K562 (cell line): ENCODE data around the gene HDAC3. TPM values are rescaled to one million over a fixed set of nuclear protein-coding genes. Genes with fewer than 3 reads are reported as not detected.

Experiments
- ATAC-seq: fragments of 200-7000 bp; cut with Tn5 transposase; 3 replicates; pipeline ENCODE4 v1.9.1; 2020; ENCODE audit warnings: moderate library complexity
- BruUV-seq: library from RNA; stranded (reverse); fragments of 400-500 nt; replicated peaks from 2 replicates; lab custom pipeline; 2021; lab: Mats Ljungman, UMichigan
- CTCF ChIA-PET: fragments of 300-600 bp; formaldehyde crosslinking; extraction: SDS; loops from one replicate; lab custom pipeline; 2021; ENCODE audit warnings: low intra/inter-chr PET ratio; lab: Yijun Ruan, JAX
- POLR2A ChIA-PET: fragments of 300-600, 350-650 bp; sonication (Branson Sonifier 250); formaldehyde crosslinking; extraction: SDS; loops from one replicate; lab custom pipeline; 2021; ENCODE audit warnings: antibody characterized with exemption, inconsistent platforms; lab: Yijun Ruan, JAX
- DNase-seq, 4 experiments: peaks; one replicate each; pipeline versions ENCODE4 v3.0.0 to v3.0.0-alpha.2; 2011 to 2018; ENCODE audit warnings: low spot score in 3 of 4, mixed read lengths in 3 of 4; ENCODE audit errors: extremely low read depth in 1 of 4
- FAIRE-seq: peaks from 2 replicates; lab custom pipeline; 2011; peaks lifted over from hg19 to GRCh38; lab: Jason Lieb, UNC
- H2AFZ ChIP-seq: 2 replicates; pipeline ENCODE4 v1.6.0; 2011; ENCODE audit warnings: low read depth, low read length, control low read depth, inconsistent platforms
- H3K27ac ChIP-seq: fragments of 200-600 bp; 3 replicates; pipeline ENCODE4 v1.8.0; 2011; ENCODE audit warnings: low read depth, mild to moderate bottlenecking, control low read depth, inconsistent platforms, low read length, moderate library complexity, mixed read lengths; ENCODE audit errors: extremely low read depth
- H3K27me3 ChIP-seq, 2 experiments: fragments of 300-600 bp in 1 of 2; 2 replicates in 1 of 2; 3 replicates in 1 of 2; pipeline versions ENCODE4 v1.6.0 to v1.8.0; 2011; ENCODE audit warnings: inconsistent platforms in 2 of 2, low read length in 2 of 2, mild to moderate bottlenecking in 1 of 2, mixed read lengths in 1 of 2, moderate library complexity in 1 of 2; ENCODE audit not compliant: control insufficient read depth in 2 of 2, insufficient read depth in 2 of 2
- H3K36me3 ChIP-seq: fragments of 300-600 bp; 3 replicates; pipeline ENCODE4 v1.8.0; 2011; ENCODE audit warnings: mild to moderate bottlenecking, low read length, inconsistent platforms; ENCODE audit not compliant: control insufficient read depth, insufficient read depth
- H3K4me1 ChIP-seq, 2 experiments: fragments of 200-600 bp in 1 of 2; replicated peaks in 1 of 2; 2 replicates in 1 of 2; 3 replicates in 1 of 2; pipeline versions ENCODE4 v1.5.1 to v1.8.0; 2011; ENCODE audit warnings: inconsistent platforms in 2 of 2, low read length in 2 of 2, mild to moderate bottlenecking in 1 of 2, mixed read lengths in 1 of 2, moderate library complexity in 1 of 2; ENCODE audit not compliant: control insufficient read depth in 2 of 2, insufficient read depth in 2 of 2
- H3K4me2 ChIP-seq: 2 replicates; pipeline ENCODE4 v1.6.1; 2011; ENCODE audit warnings: low read length, control low read depth, inconsistent platforms, mixed read lengths; ENCODE audit not compliant: insufficient read depth
- H3K4me3 ChIP-seq: fragments of 200-600 bp; sonication (generic), shearing (Covaris generic); 2 replicates; pipeline ENCODE4 v1.5.1; 2016; ENCODE audit warnings: control low read depth, inconsistent platforms
- H3K79me2 ChIP-seq: fragments of 200-600 bp; 3 replicates; pipeline ENCODE4 v1.8.0; 2011; ENCODE audit warnings: low read length, inconsistent platforms; ENCODE audit not compliant: control insufficient read depth, insufficient read depth
- H3K9ac ChIP-seq, 2 experiments: 2 replicates each; pipeline versions ENCODE4 v1.6.0 to v1.6.1; 2011; ENCODE audit warnings: low read depth in 2 of 2, low read length in 2 of 2, control low read depth in 1 of 2, inconsistent platforms in 1 of 2, mild to moderate bottlenecking in 1 of 2, mixed read lengths in 1 of 2; ENCODE audit not compliant: insufficient read depth in 1 of 2
- H3K9me1 ChIP-seq: one replicate; pipeline ENCODE4 v1.6.0; 2011; ENCODE audit warnings: inconsistent platforms, mild to moderate bottlenecking, low read length, moderate library complexity; ENCODE audit not compliant: control insufficient read depth, insufficient read depth
- H3K9me3 ChIP-seq: replicated peaks from 2 replicates; pipeline ENCODE4 v1.5.1; 2011; ENCODE audit warnings: low read depth, low read length, inconsistent platforms; ENCODE audit not compliant: control insufficient read depth, insufficient read depth
- H4K20me1 ChIP-seq: replicated peaks from 2 replicates; pipeline ENCODE4 v1.6.1; 2011; ENCODE audit warnings: low read length, inconsistent platforms, mixed read lengths; ENCODE audit not compliant: control insufficient read depth, insufficient read depth
- ATF6 ChIP-seq: sonication (generic); formaldehyde crosslinking; IDR thresholded peaks from 2 replicates; pipeline ENCODE4 v1.4.0; 2020; ENCODE audit warnings: mild to moderate bottlenecking, missing genetic modification reagents
- CBX3 ChIP-seq, 2 experiments: IDR thresholded peaks; 1 replicate in 1 of 2; 2 replicates in 1 of 2; pipeline ENCODE4 v1.6.1; 2012; ENCODE audit warnings: inconsistent platforms in 2 of 2, low read length in 2 of 2, borderline replicate concordance in 1 of 2, control low read depth in 1 of 2
- EP300 ChIP-seq: IDR thresholded peaks from 2 replicates; pipeline ENCODE4 v1.6.1; 2012; ENCODE audit warnings: low read length, improper control_type of control experiment
- EP400 ChIP-seq: fragments of 450-650 bp; IDR thresholded peaks from 2 replicates; pipeline ENCODE4 v1.6.1; 2017; ENCODE audit warnings: antibody characterized with exemption, mild to moderate bottlenecking, moderate library complexity
- KDM2B ChIP-seq: fragments of 250-450 bp; sonication (Bioruptor Pico); IDR thresholded peaks from 2 replicates; pipeline ENCODE4 v1.8.0; 2021; ENCODE audit warnings: mild to moderate bottlenecking, moderate library complexity
- MCM3 ChIP-seq: fragments of 450-650 bp; IDR thresholded peaks from 2 replicates; pipeline ENCODE4 v1.6.1; 2016
- MNT ChIP-seq, 2 experiments: fragments of 450-650 bp; conservative IDR thresholded peaks; 2 replicates each; pipeline ENCODE4 v1.6.1; 2017; ENCODE audit warnings: mild to moderate bottlenecking in 2 of 2, moderate library complexity in 2 of 2
- MYNN ChIP-seq, 2 experiments: sonication (generic); formaldehyde crosslinking in 1 of 2; IDR thresholded peaks; 2 replicates each; pipeline versions ENCODE4 v1.5.0 to v1.6.1; 2016 to 2020; ENCODE audit warnings: antibody characterized with exemption in 1 of 2, missing genetic modification reagents in 1 of 2
- NFRKB ChIP-seq: fragments of 450-650 bp; IDR thresholded peaks from 2 replicates; pipeline ENCODE4 v1.6.1; 2016; ENCODE audit warnings: low read depth
- ZNF41 ChIP-seq: fragments of 250-450 bp; sonication (Bioruptor Pico); conservative IDR thresholded peaks from 2 replicates; pipeline ENCODE4 v1.4.0; 2020; ENCODE audit warnings: mild to moderate bottlenecking
- ZNF592 ChIP-seq: fragments of 450-650 bp; IDR thresholded peaks from 2 replicates; pipeline ENCODE4 v1.6.1; 2017; ENCODE audit warnings: antibody characterized with exemption, mild to moderate bottlenecking
- WGBS: fragments of 100-300 bp; shearing (Covaris generic); methylation state at CpG from one replicate; pipeline ENCODE4 v1.1.6; 2016; ENCODE audit warnings: low coverage, mixed read lengths; ENCODE audit not compliant: insufficient coverage; ENCODE audit errors: missing lambda C conversion rate; 5-methylcytosine and 5-hydroxymethylcytosine counted together
- in situ Hi-C: fragments of 300-500 bp; cut with MboI; formaldehyde crosslinking; loops from 4 replicates; pipeline ENCODE4 v1.15.0; 2018; ENCODE audit warnings: inconsistent platforms, mixed read lengths
- intact Hi-C: fragments of 100-400 bp; cut with micrococcal nuclease; formaldehyde crosslinking; loops from 2 replicates; pipeline ENCODE4 v1.14.2; 2022
- polyA plus RNA-seq, 8 experiments: library from polyadenylated mRNA; depleted of rRNA in 4 of 8; stranded (reverse) in 5 of 8; unstranded in 3 of 8; fragments of >200 nt; fragmentation: Nextera tagmentation in 2 of 8; fragmentation: Illumina TruSeq in 1 of 8; extraction: Ambion mirVana in 2 of 8; extraction: Trizol in 1 of 8; gene quantifications; 2 replicates each; pipeline versions ENCODE4 v1.2.1 to v1.2.3, GENCODE V29; 2011 to 2014; ENCODE audit warnings: inconsistent platforms in 1 of 8, missing spikeins in 1 of 8
- total RNA-seq, 7 experiments: library from RNA; depleted of rRNA in 6 of 7; stranded (reverse); fragments of >200 nt in 6 of 7; fragmentation: Illumina TruSeq in 2 of 7; extraction: Trizol in 2 of 7; gene quantifications; 2 replicates each; pipeline versions ENCODE4 v1.2.1 to v1.2.3, GENCODE V29; 2011 to 2021; ENCODE audit warnings: low replicate concordance in 1 of 7

HDAC3 gene
- total and polyA plus RNA-seq, 9 of the 15 experiments (the other 6 are each of a cell fraction or from before 2014, with no cell fraction given): 89.7 to 191 (median 119) TPM

- BruUV-seq: no TSS peak
- Histone ChIP-seq H3K4me3 (peak within 1 kb of the TSS; percentile 36), H3K4me1 (peaks cover 33 to 40% of the 10 kb centered on the region in 2 experiments), H3K9me1 (peaks cover 3% of the 10 kb centered on the region), H3K36me3 (peaks cover 4% of the 10 kb centered on the region; the same call in 1 of the 3 replicates), H4K20me1 (no peaks in the 10 kb centered on the region), H3K27me3 (no peaks in the 10 kb centered on the region), H3K9ac (peak within 1 kb of the TSS; percentile 63 to 91), H3K27ac (peak within 1 kb of the TSS; percentile 81), H3K4me2 (peak within 1 kb of the TSS; percentile 86), H3K79me2 (peaks cover 14% of the 10 kb centered on the region; the same call in 1 of the 3 replicates), H2AFZ (peak within 1 kb of the TSS; percentile 96), H3K9me3 (no peaks in the 10 kb centered on the region)
- ATAC-seq (peak; percentile 92), FAIRE-seq (peak; percentile 73), DNase-seq (peak; percentile 83 to 88 (median 88))
- ChIA-PET POLR2A (interaction anchor here (0.6 to 2.2 kb wide), 9 partner anchors 7 to 1363 kb away, joined by 3 to 11 read pairs (median 3); no protein-coding TSS in a partner anchor), CTCF (no interaction called here)
- in situ Hi-C loops: no loop called here
- intact Hi-C loops: no loop called here
- 13% methylated on average over 28 of the region's 77 CpGs for WGBS
- TF ChIP-seq MCM3 (no peak), MNT (conservative IDR thresholded peaks at IDR 0.05) (peak in 1 of 2 experiments; percentile 29; a peak in 1 of 4 replicates), ZNF592 (peak; percentile 72), ZNF41 (CRISPR knock-in tag) (peak; percentile 41; the same call in 1 of the 2 replicates), MYNN (IDR thresholded peaks at IDR 0.05) (peak; percentile 86), MYNN (CRISPR knock-in tag; IDR thresholded peaks at IDR 0.05) (no peak), NFRKB (peak; percentile 66), CBX3 (IDR thresholded peaks at IDR 0.05; ENCODE audit: borderline replicate concordance in 1 of 2, low read length in 2 of 2) (peak in 1 of 2 experiments; percentile 40; a peak in 1 of 3 replicates), EP400 (0 out of 2 replicates have a peak, but pooled peaks have one; percentile 7), KDM2B (CRISPR knock-in tag) (peak; percentile 57; the same call in 1 of the 2 replicates), ATF6 (CRISPR knock-in tag) (0 out of 2 replicates have a peak, but pooled peaks have one; percentile 58), EP300 (peak; percentile 57)
These were observed 45.3 kb upstream of the HDAC3 start, which contains the start of gene ARAP3 for GRCh38 chr5:141681695-141682641. ARAP3 (minus strand) TSS chr5:141682230; CDS start chr5:141680486, 1,744 bp downstream.
